Renal cortical epithelial cell (primary cell): Measurements from ENCODE around the gene KRTAP15-1. TPM values are rescaled to one million over a fixed set of nuclear protein-coding genes. Genes with fewer than 3 reads are reported as not detected.

Source experiments
- DNase-seq: peaks from one replicate; pipeline ENCODE4 v3.0.0-alpha.2; 2011; ENCODE audit warnings: low read depth
- total RNA-seq: library from RNA; depleted of rRNA; stranded (reverse); fragments of >200 nt; gene quantifications from 2 replicates; pipeline ENCODE4 v1.2.3, GENCODE V29; 2014

KRTAP15-1 gene
- total RNA-seq, 1 donor from 2014 or later: not detected

- no peak for DNase-seq
These were observed 47.3 kb downstream of the KRTAP15-1 start, which contains the start of gene KRTAP19-2 for GRCh38 chr21:30487336-30487735. KRTAP19-2 (minus strand) TSS chr21:30487436; CDS start chr21:30487348, 88 bp downstream.

Other genes starting within 250 kb of the KRTAP15-1 start
- gene CLDN8, start 224.2 kb upstream of the KRTAP15-1 start, total RNA-seq: 0.35 TPM in 1 of 2 replicates, not detected in the other
- gene KRTAP24-1, start 157.3 kb upstream of the KRTAP15-1 start, total RNA-seq: not detected in 2 replicates
- not detected in 2 replicates for gene KRTAP25-1, start 150.8 kb upstream of the KRTAP15-1 start, total RNA-seq
- gene KRTAP26-1, start 120.0 kb upstream of the KRTAP15-1 start, total RNA-seq: not detected in 2 replicates
- gene KRTAP27-1, start 102.6 kb upstream of the KRTAP15-1 start, total RNA-seq: not detected in 2 replicates
- gene KRTAP23-1, start 91.7 kb upstream of the KRTAP15-1 start, total RNA-seq: not detected in 2 replicates
- gene KRTAP13-2, start 68.0 kb upstream of the KRTAP15-1 start, total RNA-seq: not detected in 2 replicates
- not detected in 2 replicates for gene KRTAP13-1, start 44.2 kb upstream of the KRTAP15-1 start, total RNA-seq
- not detected in 2 replicates for gene KRTAP13-3, start 14.3 kb upstream of the KRTAP15-1 start, total RNA-seq
- not detected in 2 replicates for gene KRTAP13-4, start 10.1 kb upstream of the KRTAP15-1 start, total RNA-seq
- gene KRTAP19-1, start 40.1 kb downstream of the KRTAP15-1 start, total RNA-seq: not detected in 2 replicates
- not detected in 2 replicates for gene KRTAP19-2, start 47.2 kb downstream of the KRTAP15-1 start, total RNA-seq
- gene KRTAP19-3, start 51.7 kb downstream of the KRTAP15-1 start, total RNA-seq: not detected in 2 replicates
- not detected in 2 replicates for gene KRTAP19-4, start 56.9 kb downstream of the KRTAP15-1 start, total RNA-seq
- not detected in 2 replicates for gene KRTAP19-5, start 61.9 kb downstream of the KRTAP15-1 start, total RNA-seq
- gene KRTAP19-6, start 101.6 kb downstream of the KRTAP15-1 start, total RNA-seq: not detected in 2 replicates
- not detected in 2 replicates for gene KRTAP19-7, start 121.0 kb downstream of the KRTAP15-1 start, total RNA-seq
- gene KRTAP22-2, start 150.1 kb downstream of the KRTAP15-1 start, total RNA-seq: not detected in 2 replicates
- not detected in 2 replicates for gene KRTAP6-3, start 152.2 kb downstream of the KRTAP15-1 start, total RNA-seq
- gene KRTAP6-2, start 158.6 kb downstream of the KRTAP15-1 start, total RNA-seq: not detected in 2 replicates
- not detected in 2 replicates for gene KRTAP22-1, start 160.8 kb downstream of the KRTAP15-1 start, total RNA-seq
- gene KRTAP6-1, start 173.7 kb downstream of the KRTAP15-1 start, total RNA-seq: not detected in 2 replicates
- gene KRTAP20-1, start 176.2 kb downstream of the KRTAP15-1 start, total RNA-seq: not detected in 2 replicates
- gene KRTAP20-4, start 180.4 kb downstream of the KRTAP15-1 start, total RNA-seq: not detected in 2 replicates
- gene KRTAP20-2, start 194.9 kb downstream of the KRTAP15-1 start, total RNA-seq: not detected in 2 replicates
- gene KRTAP20-3, start 202.6 kb downstream of the KRTAP15-1 start, total RNA-seq: not detected in 2 replicates